Measurements from ENCODE around the gene FXYD6. TPM values are rescaled to one million over a fixed set of nuclear protein-coding genes. Genes with fewer than 3 reads are reported as not detected.
"Not testable (repeated sequence)": the region's sequence is repeated elsewhere in the genome, so short reads cannot be mapped to it uniquely, and the experiment has no call there.

The FXYD6 gene
- total RNA-seq = 10 to 100 TPM in 2 of 4 donors, 1 to 10 TPM in 2; 4.8 to 15.9 (median 9.5) TPM

GRCh38 chr11:117876341-117877119 lies at the start of gene FXYD6:
Gene FXYD6 (minus strand): TSS chr11:117876658. CDS start chr11:117842776, 33,882 bp downstream.
- WGBS = under 1% methylated on average over 49 of the region's 63 CpGs

GRCh38 chr11:117926166-117926565 lies 49.7 kb upstream of the FXYD6 start:
- not testable (repeated sequence) for H3K9me3 ChIP-seq; H3K27ac ChIP-seq; H3K36me3 ChIP-seq; DNase-seq (ENCODE audit: low spot score in 2 of 2); H3K27me3 ChIP-seq; H3K4me3 ChIP-seq
- 77% methylated on average over 4 of the region's 7 CpGs for WGBS
- H3K4me1 ChIP-seq = peaks cover 22% of the 10 kb centered on the region

More at GRCh38 chr11:117876341-117877119, at the start of gene FXYD6:
- no peak for TF ChIP-seq POLR2A (IDR thresholded peaks at IDR 0.05)
- TF ChIP-seq CTCF (IDR thresholded peaks at IDR 0.05) = no peak
- no peak for TF ChIP-seq EP300 (IDR thresholded peaks at IDR 0.05)
- H3K4me3 ChIP-seq = peak within 1 kb of the TSS; percentile 60
- H3K27ac ChIP-seq = no peak within 1 kb of the TSS
- H3K4me1 ChIP-seq = peaks cover 35% of the 10 kb centered on the region
- no peaks in the 10 kb centered on the region for H3K36me3 ChIP-seq
- no peaks in the 10 kb centered on the region for H3K9me3 ChIP-seq
- no peak for DNase-seq (ENCODE audit: low spot score in 2 of 2)
- peaks cover 59% of the 10 kb centered on the region for H3K27me3 ChIP-seq

GRCh38 chr11:117925198-117925925 lies 48.9 kb upstream of the FXYD6 start:
- WGBS = 81% methylated on average over 11 of the region's 11 CpGs
- H3K27ac ChIP-seq = no peak overlapping the region

GRCh38 chr11:117924631-117925170 lies 48.2 kb upstream of the FXYD6 start:
- no peak for DNase-seq (ENCODE audit: low spot score in 2 of 2)
- Histone ChIP-seq H3K36me3 (no peaks in the 10 kb centered on the region), H3K27me3 (no peaks in the 10 kb centered on the region), H3K9me3 (no peaks in the 10 kb centered on the region), H3K4me1 (peaks cover 12% of the 10 kb centered on the region), H3K27ac (no peak overlapping the region), H3K4me3 (no peak overlapping the region)
- TF ChIP-seq POLR2A (IDR thresholded peaks at IDR 0.05) (no peak), CTCF (IDR thresholded peaks at IDR 0.05) (no peak), POLR2AphosphoS5 (IDR thresholded peaks at IDR 0.05) (no peak), EP300 (IDR thresholded peaks at IDR 0.05) (no peak)
- WGBS = 89% methylated on average over 11 of the region's 11 CpGs

More at GRCh38 chr11:117925198-117925925, 48.9 kb upstream of the FXYD6 start:
- Histone ChIP-seq H3K9me3 (no peaks in the 10 kb centered on the region), H3K4me3 (no peak overlapping the region), H3K4me1 (peaks cover 19% of the 10 kb centered on the region), H3K36me3 (no peaks in the 10 kb centered on the region), H3K27me3 (no peaks in the 10 kb centered on the region)
- DNase-seq (ENCODE audit: low spot score in 2 of 2) = no peak
- TF ChIP-seq POLR2AphosphoS5 (IDR thresholded peaks at IDR 0.05) = no peak
- TF ChIP-seq POLR2A (IDR thresholded peaks at IDR 0.05) = no peak
- TF ChIP-seq EP300 (IDR thresholded peaks at IDR 0.05) = no peak
- TF ChIP-seq CTCF (IDR thresholded peaks at IDR 0.05) = no peak

- no peaks in the 10 kb centered on the region for H3K9me3 ChIP-seq
- no peaks in the 10 kb centered on the region for H3K36me3 ChIP-seq
- no peak for DNase-seq (ENCODE audit: low spot score in 2 of 2)
- TF ChIP-seq EP300 (IDR thresholded peaks at IDR 0.05) (no peak), POLR2AphosphoS5 (IDR thresholded peaks at IDR 0.05) (no peak), POLR2A (IDR thresholded peaks at IDR 0.05) (no peak), CTCF (IDR thresholded peaks at IDR 0.05) (no peak)
- peaks cover 5% of the 10 kb centered on the region for H3K4me1 ChIP-seq
- H3K27me3 ChIP-seq = no peaks in the 10 kb centered on the region
- H3K4me3 ChIP-seq = no peak overlapping the region
- 68% methylated on average over 7 of the region's 7 CpGs for WGBS
- H3K27ac ChIP-seq = no peak overlapping the region
These were observed 47.3 kb upstream of the FXYD6 start for GRCh38 chr11:117923773-117924172.
